HEK293 (cell line): ENCODE measurements around the gene COPA.

Experiments
- CTCF ChIA-PET: fragments of 350-600 bp; formaldehyde crosslinking; extraction: SDS; loops from one replicate; lab custom pipeline; 2021; ENCODE audit warnings: antibody characterized with exemption; lab: Yijun Ruan, JAX
- POLR2A ChIA-PET: fragments of 300-600 bp; formaldehyde crosslinking; extraction: SDS; loops from one replicate; lab custom pipeline; 2020; ENCODE audit warnings: antibody characterized with exemption, inconsistent platforms; lab: Yijun Ruan, JAX
- H3K27ac ChIP-seq: fragments of 200-500 bp; sonication (Bioruptor generic); 2 replicates; pipeline ENCODE4 v1.5.1; 2014; ENCODE audit warnings: low read depth, low read length, control low read depth, inconsistent platforms; ENCODE audit errors: extremely low read depth
- H3K36me3 ChIP-seq, 2 experiments: fragments of 200-500 bp in 1 of 2; sonication (Bioruptor generic) in 1 of 2; 1 replicate in 1 of 2; 2 replicates in 1 of 2; pipeline ENCODE4 v1.5.1; 2014 to 2017; ENCODE audit warnings: inconsistent platforms in 2 of 2, low read length in 2 of 2; ENCODE audit not compliant: control insufficient read depth in 2 of 2, insufficient read depth in 1 of 2
- H3K4me1 ChIP-seq: fragments of 200-500 bp; sonication (Bioruptor generic); 2 replicates; pipeline ENCODE4 v1.5.1; 2014; ENCODE audit warnings: mild to moderate bottlenecking, low read length, inconsistent platforms; ENCODE audit not compliant: control insufficient read depth, insufficient read depth
- H3K4me3 ChIP-seq: 2 replicates; pipeline ENCODE4 v1.5.1; 2011; ENCODE audit warnings: low read depth, mild to moderate bottlenecking, control low read depth, low read length, moderate library complexity
- H3K9me3 ChIP-seq: fragments of 200-500 bp; sonication (Bioruptor generic); 2 replicates; pipeline ENCODE4 v1.5.1; 2014; ENCODE audit warnings: low read depth, low read length, inconsistent platforms; ENCODE audit not compliant: control insufficient read depth, insufficient read depth
- CTCF ChIP-seq: fragments of 450-650 bp; formaldehyde crosslinking; IDR thresholded peaks from 2 replicates; pipeline ENCODE4 v1.5.1; 2016; ENCODE audit warnings: missing biosample characterization, missing genetic modification characterization
- KLF1 ChIP-seq: fragments of 450-650 bp; formaldehyde crosslinking; IDR thresholded peaks from 2 replicates; pipeline ENCODE4 v1.5.1; 2016; ENCODE audit warnings: missing biosample characterization, missing genetic modification characterization
- PBX3 ChIP-seq: sonication (generic); formaldehyde crosslinking; IDR thresholded peaks from 2 replicates; pipeline ENCODE4 v1.8.1; 2022; ENCODE audit warnings: mild to moderate bottlenecking, moderate library complexity, missing genetic modification reagents
- PRDM4 ChIP-seq: fragments of 450-650 bp; formaldehyde crosslinking; IDR thresholded peaks from 2 replicates; pipeline ENCODE4 v1.5.1; 2017; ENCODE audit warnings: missing biosample characterization, missing genetic modification characterization
- SP7 ChIP-seq: fragments of 450-650 bp; formaldehyde crosslinking; IDR thresholded peaks from 2 replicates; pipeline ENCODE4 v1.5.1; 2016; ENCODE audit warnings: missing biosample characterization, missing genetic modification characterization
- YY2 ChIP-seq: fragments of 450-650 bp; formaldehyde crosslinking; IDR thresholded peaks from 2 replicates; pipeline ENCODE4 v1.5.1; 2016; ENCODE audit warnings: missing biosample characterization, missing genetic modification characterization
- ZNF157 ChIP-seq: fragments of 450-650 bp; formaldehyde crosslinking; IDR thresholded peaks from 2 replicates; pipeline ENCODE4 v1.5.1; 2016; ENCODE audit warnings: missing biosample characterization, missing genetic modification characterization
- ZNF184 ChIP-seq: fragments of 450-650 bp; IDR thresholded peaks from 2 replicates; pipeline ENCODE4 v1.5.1; 2018; ENCODE audit warnings: missing biosample characterization, mild to moderate bottlenecking, missing genetic modification characterization
- ZNF23 ChIP-seq: fragments of 450-650 bp; formaldehyde crosslinking; IDR thresholded peaks from 2 replicates; pipeline ENCODE4 v1.5.1; 2016; ENCODE audit warnings: missing biosample characterization, missing genetic modification characterization, borderline replicate concordance
- ZNF248 ChIP-seq: fragments of 450-650 bp; formaldehyde crosslinking; IDR thresholded peaks from 2 replicates; pipeline ENCODE4 v1.5.1; 2017; ENCODE audit warnings: missing biosample characterization, missing genetic modification characterization
- ZNF324 ChIP-seq: fragments of 450-650 bp; formaldehyde crosslinking; IDR thresholded peaks from 2 replicates; pipeline ENCODE4 v1.5.1; 2016; ENCODE audit warnings: missing biosample characterization, missing genetic modification characterization
- ZNF398 ChIP-seq: fragments of 450-650 bp; formaldehyde crosslinking; IDR thresholded peaks from 2 replicates; pipeline ENCODE4 v1.5.1; 2017; ENCODE audit warnings: missing biosample characterization, missing genetic modification characterization
- ZNF423 ChIP-seq: fragments of 450-650 bp; formaldehyde crosslinking; IDR thresholded peaks from 2 replicates; pipeline ENCODE4 v1.5.1; 2016; ENCODE audit warnings: missing biosample characterization, missing genetic modification characterization
- ZNF426 ChIP-seq: fragments of 450-650 bp; formaldehyde crosslinking; IDR thresholded peaks from 2 replicates; pipeline ENCODE4 v1.5.1; 2017; ENCODE audit warnings: missing biosample characterization, missing genetic modification characterization, mild to moderate bottlenecking, inconsistent platforms, moderate library complexity
- ZNF433 ChIP-seq: fragments of 450-650 bp; formaldehyde crosslinking; IDR thresholded peaks from 2 replicates; pipeline ENCODE4 v1.5.1; 2016; ENCODE audit warnings: missing biosample characterization, missing genetic modification characterization, low read depth
- ZNF529 ChIP-seq: fragments of 450-650 bp; formaldehyde crosslinking; IDR thresholded peaks from 2 replicates; pipeline ENCODE4 v1.5.1; 2017; ENCODE audit warnings: missing genetic modification characterization, missing biosample characterization; ENCODE audit not compliant: insufficient replicate concordance
- ZNF544 ChIP-seq: fragments of 450-650 bp; formaldehyde crosslinking; IDR thresholded peaks from 2 replicates; pipeline ENCODE4 v1.5.0; 2017; ENCODE audit warnings: missing biosample characterization, missing genetic modification characterization
- ZNF555 ChIP-seq: fragments of 450-650 bp; formaldehyde crosslinking; conservative IDR thresholded peaks from 2 replicates; pipeline ENCODE4 v1.5.1; 2017; ENCODE audit warnings: missing biosample characterization, mild to moderate bottlenecking, missing genetic modification characterization, inconsistent platforms
- ZNF658 ChIP-seq: fragments of 450-650 bp; formaldehyde crosslinking; IDR thresholded peaks from 2 replicates; pipeline ENCODE4; 2016; ENCODE audit warnings: missing biosample characterization, missing genetic modification characterization
- ZNF76 ChIP-seq: fragments of 450-650 bp; formaldehyde crosslinking; IDR thresholded peaks from 2 replicates; pipeline ENCODE4; 2016; ENCODE audit warnings: low read depth, missing biosample characterization, missing genetic modification characterization, borderline replicate concordance
- ZNF777 ChIP-seq: fragments of 450-650 bp; formaldehyde crosslinking; IDR thresholded peaks from 2 replicates; pipeline ENCODE4 v1.5.1; 2017; ENCODE audit warnings: missing biosample characterization, missing genetic modification characterization, borderline replicate concordance
- ZNF843 ChIP-seq: fragments of 450-650 bp; formaldehyde crosslinking; IDR thresholded peaks from 2 replicates; pipeline ENCODE4 v1.5.1; 2016; ENCODE audit warnings: missing biosample characterization, missing genetic modification characterization
- ZSCAN23 ChIP-seq: fragments of 450-650 bp; formaldehyde crosslinking; IDR thresholded peaks from 2 replicates; pipeline ENCODE4 v1.5.1; 2016; ENCODE audit warnings: missing biosample characterization, missing genetic modification characterization
- ZSCAN4 ChIP-seq: fragments of 450-650 bp; formaldehyde crosslinking; IDR thresholded peaks from 2 replicates; pipeline ENCODE4 v1.5.1; 2017; ENCODE audit warnings: missing biosample characterization, missing genetic modification characterization
- TF ChIP-seq, protein P1 (sequence below): fragments of 450-650 bp; formaldehyde crosslinking; IDR thresholded peaks from 2 replicates; pipeline ENCODE4 v1.5.1; 2016; ENCODE audit warnings: missing biosample characterization, missing genetic modification characterization

The COPA gene

GRCh38 chr1:160342953-160343869 is at the start of gene COPA, which contains the start of gene NCSTN:
TSS of gene COPA (minus strand) at chr1:160343250. CDS start at chr1:160343170, 80 bp downstream.
TSS of gene NCSTN (plus strand) at chr1:160343383. CDS start at chr1:160343397, 14 bp downstream.
- CTCF ChIA-PET: interaction anchor here (0.5 to 1.0 kb wide), 5 partner anchors 24 to 150 kb away, joined by 3 to 5 read pairs (median 4); no protein-coding TSS in a partner anchor
- H3K27ac ChIP-seq: peak within 1 kb of the TSS; percentile 59; the same call in 1 of the 2 replicates
- H3K9me3 ChIP-seq: no peaks in the 10 kb centered on the region
- POLR2A ChIA-PET: interaction anchor here (0.7 to 1.9 kb wide), 2 partner anchors 9 to 75 kb away, joined by 4 read pairs; no protein-coding TSS in a partner anchor
- H3K4me3 ChIP-seq: peak within 1 kb of the TSS; percentile 69
- peaks cover 31 to 65% of the 10 kb centered on the region in 2 experiments for H3K36me3 ChIP-seq
- no peaks in the 10 kb centered on the region; the same call in 1 of the 2 replicates for H3K4me1 ChIP-seq
- TF ChIP-seq CTCF (tag by site-specific recombination) (peak; percentile 42; the same call in 1 of the 2 replicates), ZNF658 (tag by site-specific recombination) (no peak), ZSCAN23 (tag by site-specific recombination) (peak; percentile 41; the same call in 1 of the 2 replicates), ZNF544 (tag by site-specific recombination) (no peak), ZNF433 (tag by site-specific recombination) (no peak), PBX3 (no peak), ZNF248 (tag by site-specific recombination) (no peak), ZNF76 (tag by site-specific recombination) (peak; percentile 75), ZNF426 (tag by site-specific recombination) (no peak), ZNF843 (peak; percentile 44), ZNF157 (tag by site-specific recombination) (peak; percentile 34; the same call in 1 of the 2 replicates), ZNF23 (no peak), ZNF324 (tag by site-specific recombination) (peak; percentile 81), YY2 (tag by site-specific recombination) (peak; percentile 86), SP7 (tag by site-specific recombination) (peak; percentile 80), ZNF184 (tag by site-specific recombination) (no peak), ZSCAN4 (tag by site-specific recombination) (no peak), PRDM4 (tag by site-specific recombination) (0 out of 2 replicates have a peak, but pooled peaks have one; percentile 7), KLF1 (tag by site-specific recombination) (peak; percentile 46; the same call in 1 of the 2 replicates), ZNF777 (tag by site-specific recombination) (peak; percentile 20; the same call in 1 of the 2 replicates), ZNF529 (tag by site-specific recombination) (no peak), ZNF555 (tag by site-specific recombination) (no peak), ZNF423 (tag by site-specific recombination) (peak; percentile 13; the same call in 1 of the 2 replicates), ZNF398 (peak; percentile 32; the same call in 1 of the 2 replicates)
- TF ChIP-seq, protein P1, sequence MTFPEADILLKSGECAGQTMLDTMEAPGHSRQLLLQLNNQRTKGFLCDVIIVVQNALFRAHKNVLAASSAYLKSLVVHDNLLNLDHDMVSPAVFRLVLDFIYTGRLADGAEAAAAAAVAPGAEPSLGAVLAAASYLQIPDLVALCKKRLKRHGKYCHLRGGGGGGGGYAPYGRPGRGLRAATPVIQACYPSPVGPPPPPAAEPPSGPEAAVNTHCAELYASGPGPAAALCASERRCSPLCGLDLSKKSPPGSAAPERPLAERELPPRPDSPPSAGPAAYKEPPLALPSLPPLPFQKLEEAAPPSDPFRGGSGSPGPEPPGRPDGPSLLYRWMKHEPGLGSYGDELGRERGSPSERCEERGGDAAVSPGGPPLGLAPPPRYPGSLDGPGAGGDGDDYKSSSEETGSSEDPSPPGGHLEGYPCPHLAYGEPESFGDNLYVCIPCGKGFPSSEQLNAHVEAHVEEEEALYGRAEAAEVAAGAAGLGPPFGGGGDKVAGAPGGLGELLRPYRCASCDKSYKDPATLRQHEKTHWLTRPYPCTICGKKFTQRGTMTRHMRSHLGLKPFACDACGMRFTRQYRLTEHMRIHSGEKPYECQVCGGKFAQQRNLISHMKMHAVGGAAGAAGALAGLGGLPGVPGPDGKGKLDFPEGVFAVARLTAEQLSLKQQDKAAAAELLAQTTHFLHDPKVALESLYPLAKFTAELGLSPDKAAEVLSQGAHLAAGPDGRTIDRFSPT (tag by site-specific recombination): no peak
